ENCODE measurements around the gene KRT80. TPM values are rescaled to one million over a fixed set of nuclear protein-coding genes. Genes with fewer than 3 reads are reported as not detected.
A peak's percentile ranks its signal among the peaks of the same experiment; 100 is the strongest.

Gene KRT80
- total and polyA plus RNA-seq, 2 of the 13 experiments (the other 11 are each of a cell fraction or from before 2014, with no cell fraction given), result 0.27 to 0.53 TPM

DNA sequence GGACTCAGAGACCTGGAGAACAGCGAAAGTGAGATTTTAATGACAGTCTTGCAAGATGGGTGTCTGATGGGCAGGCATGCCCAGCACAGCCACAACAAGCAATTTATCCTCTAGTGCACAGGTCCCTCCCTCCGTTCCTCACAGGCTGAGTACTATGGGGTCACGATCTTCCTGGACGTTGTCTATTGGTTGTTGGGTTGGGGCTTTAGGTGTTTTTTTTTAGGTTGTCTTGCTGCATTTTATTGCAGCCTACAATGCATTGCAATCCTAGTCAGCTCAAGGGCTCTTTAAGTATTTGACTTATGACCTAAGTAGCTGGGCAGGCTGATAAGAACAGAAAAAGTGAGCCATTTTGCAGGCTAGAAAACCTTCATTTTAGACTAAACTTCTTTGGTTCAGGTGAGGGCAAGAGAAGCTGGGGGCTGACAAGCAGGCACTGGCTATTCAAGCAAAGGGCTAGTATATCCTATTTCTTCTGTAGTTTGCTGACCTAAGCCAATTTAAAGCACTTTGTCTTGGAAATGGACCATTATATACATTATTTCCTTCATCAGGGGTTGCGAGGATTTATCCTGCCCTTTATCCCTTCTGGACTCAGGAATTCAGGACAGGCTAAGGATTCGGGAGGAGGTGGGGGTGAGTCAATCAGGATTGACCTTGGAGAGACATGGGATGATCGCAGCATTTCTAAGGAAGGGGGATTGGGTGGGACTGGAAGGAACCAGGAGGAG lies 47.3 kb upstream of the KRT80 start:
- no TSS peak for BruUV-seq (replicated peaks)
- H2AFZ ChIP-seq (ENCODE audit: low read length), result no peak overlapping the region
- no peak overlapping the region for H3K27ac ChIP-seq (ENCODE audit: extremely low read length, insufficient read depth, low read length)
- in situ Hi-C loops (cut with HindIII; ENCODE audit: extremely low pct_ligation_motif_present, low pct_unique_long_range_greater_than_20kb) (no loop called here), intact Hi-C loops (cut with micrococcal nuclease; ENCODE audit: unreplicated experiment) (no loop called here)
- 31% methylated on average over 7 of the region's 7 CpGs for WGBS (ENCODE audit: low lambda C conversion rate)
- H3K27me3 ChIP-seq (ENCODE audit: control insufficient read depth in 1 of 2, insufficient read depth in 2 of 2, low read length in 2 of 2), result peaks cover 2 to 24% of the 10 kb centered on the region in 2 experiments; a peak in 4 of 5 replicates
- TF ChIP-seq MAFK (conservative IDR thresholded peaks at IDR 0.05 in 1 of 2, IDR thresholded peaks at IDR 0.05 in 1 of 2; ENCODE audit: low read length in 2 of 2) (peak in 1 of 2 experiments; percentile 73; a peak in 2 of 4 replicates), ZNF792 (CRISPR knock-in tag; IDR thresholded peaks at IDR 0.05) (no peak), MAFF (IDR thresholded peaks at IDR 0.05; ENCODE audit: low read depth, low read length) (peak; percentile 44)
- H3K4me1 ChIP-seq (ENCODE audit: insufficient read depth, low read length), result no peaks in the 10 kb centered on the region
- H3K4me3 ChIP-seq (replicated peaks in 1 of 3; ENCODE audit: insufficient read depth in 1 of 3, low read depth in 2 of 3, low read length in 3 of 3), result no peak overlapping the region
- H3K4me2 ChIP-seq (ENCODE audit: low read depth, low read length), result no peak overlapping the region
- no peak overlapping the region for H3K9ac ChIP-seq (ENCODE audit: insufficient read depth, low read depth, low read length)
- no peaks in the 10 kb centered on the region for H3K79me2 ChIP-seq (ENCODE audit: insufficient read depth, low read length)
- ATAC-seq (no peak), DNase-seq (ENCODE audit: low spot score) (no peak), FAIRE-seq (no peak)
- POLR2A ChIA-PET, result no interaction called here
- H4K20me1 ChIP-seq (ENCODE audit: insufficient read depth, low read length), result 0 out of 2 replicates have a peak, but pooled peaks cover 2% of the 10 kb centered on the region
- no peaks in the 10 kb centered on the region for H3K36me3 ChIP-seq (replicated peaks in 1 of 2; ENCODE audit: control insufficient read depth in 1 of 2, insufficient read depth in 2 of 2, low read length in 2 of 2)
- H3K9me3 ChIP-seq (ENCODE audit: low read length), result no peaks in the 10 kb centered on the region
- CTCF ChIA-PET (ENCODE audit: low intra/inter-chr PET ratio, low total read pairs), result no interaction called here

DNA sequence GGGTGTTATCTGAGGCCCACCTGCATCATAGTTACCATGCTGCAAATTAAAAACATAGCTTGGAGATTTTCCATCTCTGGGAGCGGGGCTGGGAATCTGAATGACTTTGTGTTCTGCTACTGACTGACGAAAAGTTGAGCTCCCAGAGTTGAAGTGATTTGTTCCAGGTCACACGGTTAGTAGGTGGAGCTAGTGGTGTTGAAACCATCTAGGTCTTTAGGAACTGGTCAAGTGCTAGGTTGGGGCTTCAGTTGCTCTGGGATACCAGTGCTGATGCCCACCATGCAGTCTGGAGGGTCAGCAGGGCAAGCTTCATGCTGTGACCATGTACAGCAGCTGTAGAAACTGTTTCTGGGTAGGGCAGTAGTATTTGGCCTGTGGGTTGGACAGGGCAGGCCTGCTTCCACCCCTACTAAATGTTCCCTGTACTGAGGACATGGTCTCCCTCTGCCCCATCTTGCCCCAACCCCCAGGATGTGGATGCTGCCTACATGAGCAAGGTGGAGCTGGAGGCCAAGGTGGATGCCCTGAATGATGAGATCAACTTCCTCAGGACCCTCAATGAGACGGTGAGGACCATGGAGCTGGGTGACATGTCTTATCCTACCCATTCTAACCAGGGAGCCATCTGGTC lies 46.5 kb upstream of the KRT80 start:
- no peak for FAIRE-seq
- in situ Hi-C loops (cut with HindIII; ENCODE audit: extremely low pct_ligation_motif_present, low pct_unique_long_range_greater_than_20kb), result no loop called here
- no peak overlapping the region for H3K9ac ChIP-seq (ENCODE audit: insufficient read depth, low read depth, low read length)
- H3K27ac ChIP-seq (ENCODE audit: extremely low read length, insufficient read depth, low read length), result no peak overlapping the region
- no TSS peak for BruUV-seq (replicated peaks)
- H3K9me3 ChIP-seq (ENCODE audit: low read length), result no peaks in the 10 kb centered on the region
- peaks cover 2 to 24% of the 10 kb centered on the region in 2 experiments; a peak in 3 of 5 replicates for H3K27me3 ChIP-seq (ENCODE audit: control insufficient read depth in 1 of 2, insufficient read depth in 2 of 2, low read length in 2 of 2)
- ChIA-PET POLR2A (no interaction called here), CTCF (ENCODE audit: low intra/inter-chr PET ratio, low total read pairs) (no interaction called here)
- ATAC-seq, result no peak
- no peak overlapping the region for H3K4me3 ChIP-seq (replicated peaks in 1 of 3; ENCODE audit: insufficient read depth in 1 of 3, low read depth in 2 of 3, low read length in 3 of 3)
- H2AFZ ChIP-seq (ENCODE audit: low read length), result no peak overlapping the region
- DNase-seq (ENCODE audit: low spot score), result no peak
- no peak overlapping the region for H3K4me2 ChIP-seq (ENCODE audit: low read depth, low read length)
- H3K79me2 ChIP-seq (ENCODE audit: insufficient read depth, low read length), result no peaks in the 10 kb centered on the region
- 0 out of 2 replicates have a peak, but pooled peaks cover 2% of the 10 kb centered on the region for H4K20me1 ChIP-seq (ENCODE audit: insufficient read depth, low read length)
- intact Hi-C loops (cut with micrococcal nuclease; ENCODE audit: unreplicated experiment), result no loop called here
- H3K36me3 ChIP-seq (replicated peaks in 1 of 2; ENCODE audit: control insufficient read depth in 1 of 2, insufficient read depth in 2 of 2, low read length in 2 of 2), result no peaks in the 10 kb centered on the region
- no peaks in the 10 kb centered on the region for H3K4me1 ChIP-seq (ENCODE audit: insufficient read depth, low read length)
- 13% methylated on average over 3 of the region's 4 CpGs for WGBS (ENCODE audit: low lambda C conversion rate)
- TF ChIP-seq ZNF816 (CRISPR knock-in tag; IDR thresholded peaks at IDR 0.05; ENCODE audit: borderline replicate concordance) (no peak), FOXC1 (CRISPR knock-in tag; IDR thresholded peaks at IDR 0.05; ENCODE audit: borderline replicate concordance) (no peak)
- TF ChIP-seq, protein P1, sequence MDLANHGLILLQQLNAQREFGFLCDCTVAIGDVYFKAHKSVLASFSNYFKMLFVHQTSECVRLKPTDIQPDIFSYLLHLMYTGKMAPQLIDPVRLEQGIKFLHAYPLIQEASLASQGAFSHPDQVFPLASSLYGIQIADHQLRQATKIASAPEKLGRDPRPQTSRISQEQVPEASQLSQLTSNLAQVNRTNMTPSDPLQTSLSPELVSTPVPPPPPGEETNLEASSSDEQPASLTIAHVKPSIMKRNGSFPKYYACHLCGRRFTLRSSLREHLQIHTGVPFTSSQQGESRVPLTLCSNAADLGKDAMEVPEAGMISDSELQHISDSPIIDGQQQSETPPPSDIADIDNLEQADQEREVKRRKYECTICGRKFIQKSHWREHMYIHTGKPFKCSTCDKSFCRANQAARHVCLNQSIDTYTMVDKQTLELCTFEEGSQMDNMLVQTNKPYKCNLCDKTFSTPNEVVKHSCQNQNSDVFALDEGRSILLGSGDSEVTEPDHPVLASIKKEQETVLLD (CRISPR knock-in tag; IDR thresholded peaks at IDR 0.05; ENCODE audit: low read depth), result no peak
